ENCODE results near the gene PRDM4. TPM values are rescaled to one million over a fixed set of nuclear protein-coding genes. Genes with fewer than 3 reads are reported as not detected.

Gene PRDM4
- total and polyA plus RNA-seq, 2 of the 13 experiments (the other 11 are each of a cell fraction or from before 2014, with no cell fraction given) = 9.9 to 15.3 TPM

DNA sequence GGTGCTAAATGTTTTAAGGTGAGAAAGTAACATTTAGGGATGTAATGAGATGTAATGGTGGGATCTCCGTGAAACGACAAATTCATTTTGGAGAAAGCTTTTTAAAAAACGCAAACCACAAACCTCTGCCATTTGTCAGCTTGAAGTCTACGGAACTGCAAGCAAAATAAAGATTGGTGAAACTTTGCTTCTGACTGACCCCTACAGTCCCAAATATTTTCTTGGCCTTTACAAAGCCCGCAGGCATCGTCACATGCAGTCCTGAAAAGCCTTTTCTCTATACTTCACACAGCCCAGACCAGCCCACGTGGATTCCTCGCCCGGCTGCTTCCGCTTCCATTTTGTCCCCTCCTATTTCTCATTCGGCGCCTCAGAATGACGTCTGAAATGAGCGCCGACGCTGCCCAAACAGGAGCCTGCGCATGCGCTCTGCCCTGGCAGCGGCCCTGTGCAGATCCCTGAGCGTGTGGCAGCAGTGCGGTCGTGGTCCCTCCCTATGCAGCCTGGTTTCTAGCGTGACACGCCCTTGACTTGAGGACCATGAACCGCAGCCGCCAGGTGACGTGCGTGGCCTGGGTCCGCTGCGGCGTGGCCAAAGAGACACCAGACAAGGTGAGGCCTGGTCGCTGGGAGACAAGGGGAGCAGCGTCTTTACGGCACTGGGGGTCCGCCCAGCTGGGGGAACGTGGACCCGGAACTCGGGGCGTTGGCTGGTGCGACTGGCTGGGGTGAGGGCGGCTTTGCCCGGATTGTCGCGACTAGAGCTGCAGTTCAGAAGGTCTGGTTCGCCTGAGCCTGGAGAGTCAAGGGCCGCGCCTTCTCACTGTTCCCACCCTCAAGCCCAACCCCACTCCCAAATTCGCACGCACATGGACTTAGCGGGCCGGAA is 75.3 kb downstream of the PRDM4 start, which contains the start of gene PWP1 (continued):
- TF ChIP-seq, protein P1, sequence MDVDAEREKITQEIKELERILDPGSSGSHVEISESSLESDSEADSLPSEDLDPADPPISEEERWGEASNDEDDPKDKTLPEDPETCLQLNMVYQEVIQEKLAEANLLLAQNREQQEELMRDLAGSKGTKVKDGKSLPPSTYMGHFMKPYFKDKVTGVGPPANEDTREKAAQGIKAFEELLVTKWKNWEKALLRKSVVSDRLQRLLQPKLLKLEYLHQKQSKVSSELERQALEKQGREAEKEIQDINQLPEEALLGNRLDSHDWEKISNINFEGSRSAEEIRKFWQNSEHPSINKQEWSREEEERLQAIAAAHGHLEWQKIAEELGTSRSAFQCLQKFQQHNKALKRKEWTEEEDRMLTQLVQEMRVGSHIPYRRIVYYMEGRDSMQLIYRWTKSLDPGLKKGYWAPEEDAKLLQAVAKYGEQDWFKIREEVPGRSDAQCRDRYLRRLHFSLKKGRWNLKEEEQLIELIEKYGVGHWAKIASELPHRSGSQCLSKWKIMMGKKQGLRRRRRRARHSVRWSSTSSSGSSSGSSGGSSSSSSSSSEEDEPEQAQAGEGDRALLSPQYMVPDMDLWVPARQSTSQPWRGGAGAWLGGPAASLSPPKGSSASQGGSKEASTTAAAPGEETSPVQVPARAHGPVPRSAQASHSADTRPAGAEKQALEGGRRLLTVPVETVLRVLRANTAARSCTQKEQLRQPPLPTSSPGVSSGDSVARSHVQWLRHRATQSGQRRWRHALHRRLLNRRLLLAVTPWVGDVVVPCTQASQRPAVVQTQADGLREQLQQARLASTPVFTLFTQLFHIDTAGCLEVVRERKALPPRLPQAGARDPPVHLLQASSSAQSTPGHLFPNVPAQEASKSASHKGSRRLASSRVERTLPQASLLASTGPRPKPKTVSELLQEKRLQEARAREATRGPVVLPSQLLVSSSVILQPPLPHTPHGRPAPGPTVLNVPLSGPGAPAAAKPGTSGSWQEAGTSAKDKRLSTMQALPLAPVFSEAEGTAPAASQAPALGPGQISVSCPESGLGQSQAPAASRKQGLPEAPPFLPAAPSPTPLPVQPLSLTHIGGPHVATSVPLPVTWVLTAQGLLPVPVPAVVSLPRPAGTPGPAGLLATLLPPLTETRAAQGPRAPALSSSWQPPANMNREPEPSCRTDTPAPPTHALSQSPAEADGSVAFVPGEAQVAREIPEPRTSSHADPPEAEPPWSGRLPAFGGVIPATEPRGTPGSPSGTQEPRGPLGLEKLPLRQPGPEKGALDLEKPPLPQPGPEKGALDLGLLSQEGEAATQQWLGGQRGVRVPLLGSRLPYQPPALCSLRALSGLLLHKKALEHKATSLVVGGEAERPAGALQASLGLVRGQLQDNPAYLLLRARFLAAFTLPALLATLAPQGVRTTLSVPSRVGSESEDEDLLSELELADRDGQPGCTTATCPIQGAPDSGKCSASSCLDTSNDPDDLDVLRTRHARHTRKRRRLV (CRISPR knock-in tag; IDR thresholded peaks at IDR 0.05) = peak; percentile 72; the same call in 1 of the 2 replicates
- TF ChIP-seq PAF1 (CRISPR knock-in tag; IDR thresholded peaks at IDR 0.05) = no peak
- peak; percentile 64 for TF ChIP-seq SKI (IDR thresholded peaks at IDR 0.05; ENCODE audit: partially characterized antibody)
- TF ChIP-seq KLF6 (CRISPR knock-in tag; IDR thresholded peaks at IDR 0.05) = no peak; the same call in 1 of the 2 replicates
- TF ChIP-seq RNF2 (conservative IDR thresholded peaks at IDR 0.05; ENCODE audit: low read depth) = peak; percentile 62; the same call in 1 of the 2 replicates
- peak; percentile 71; the same call in 1 of the 2 replicates for TF ChIP-seq BCL6 (CRISPR knock-in tag; IDR thresholded peaks at IDR 0.05)
- no peak for TF ChIP-seq SNAPC5 (CRISPR knock-in tag; IDR thresholded peaks at IDR 0.05; ENCODE audit: borderline replicate concordance)
- peak; percentile 85 for TF ChIP-seq SRF (IDR thresholded peaks at IDR 0.05; ENCODE audit: low read depth, low read length)
- TF ChIP-seq, protein P2, sequence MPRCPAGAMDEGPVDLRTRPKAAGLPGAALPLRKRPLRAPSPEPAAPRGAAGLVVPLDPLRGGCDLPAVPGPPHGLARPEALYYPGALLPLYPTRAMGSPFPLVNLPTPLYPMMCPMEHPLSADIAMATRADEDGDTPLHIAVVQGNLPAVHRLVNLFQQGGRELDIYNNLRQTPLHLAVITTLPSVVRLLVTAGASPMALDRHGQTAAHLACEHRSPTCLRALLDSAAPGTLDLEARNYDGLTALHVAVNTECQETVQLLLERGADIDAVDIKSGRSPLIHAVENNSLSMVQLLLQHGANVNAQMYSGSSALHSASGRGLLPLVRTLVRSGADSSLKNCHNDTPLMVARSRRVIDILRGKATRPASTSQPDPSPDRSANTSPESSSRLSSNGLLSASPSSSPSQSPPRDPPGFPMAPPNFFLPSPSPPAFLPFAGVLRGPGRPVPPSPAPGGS (CRISPR knock-in tag; IDR thresholded peaks at IDR 0.05) = peak; percentile 86
- peak; percentile 82 for TF ChIP-seq ZNF337 (CRISPR knock-in tag; IDR thresholded peaks at IDR 0.05; ENCODE audit: borderline replicate concordance, low read depth)
- TF ChIP-seq, protein P3, sequence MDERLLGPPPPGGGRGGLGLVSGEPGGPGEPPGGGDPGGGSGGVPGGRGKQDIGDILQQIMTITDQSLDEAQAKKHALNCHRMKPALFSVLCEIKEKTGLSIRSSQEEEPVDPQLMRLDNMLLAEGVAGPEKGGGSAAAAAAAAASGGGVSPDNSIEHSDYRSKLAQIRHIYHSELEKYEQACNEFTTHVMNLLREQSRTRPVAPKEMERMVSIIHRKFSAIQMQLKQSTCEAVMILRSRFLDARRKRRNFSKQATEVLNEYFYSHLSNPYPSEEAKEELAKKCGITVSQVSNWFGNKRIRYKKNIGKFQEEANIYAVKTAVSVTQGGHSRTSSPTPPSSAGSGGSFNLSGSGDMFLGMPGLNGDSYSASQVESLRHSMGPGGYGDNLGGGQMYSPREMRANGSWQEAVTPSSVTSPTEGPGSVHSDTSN (CRISPR knock-in tag; IDR thresholded peaks at IDR 0.05) = 0 out of 2 replicates have a peak, but pooled peaks have one; percentile 9
- TF ChIP-seq ZNF672 (CRISPR knock-in tag; IDR thresholded peaks at IDR 0.05) = no peak
- TF ChIP-seq KAT2B (IDR thresholded peaks at IDR 0.05; ENCODE audit: borderline replicate concordance, low read depth, low read length) = no peak
- no peak for TF ChIP-seq NFATC3 (CRISPR knock-in tag; IDR thresholded peaks at IDR 0.05)
- peak; percentile 92 for TF ChIP-seq ZNF234 (CRISPR knock-in tag; conservative IDR thresholded peaks at IDR 0.05)
- TF ChIP-seq NCOR1 (IDR thresholded peaks at IDR 0.05; ENCODE audit: borderline replicate concordance, low read length) = peak; percentile 42; the same call in 1 of the 2 replicates
- TF ChIP-seq ZNF747 (CRISPR knock-in tag; IDR thresholded peaks at IDR 0.05; ENCODE audit: borderline replicate concordance) = peak; percentile 29; the same call in 1 of the 2 replicates
- TF ChIP-seq RAD21 (CRISPR knock-in tag; IDR thresholded peaks at IDR 0.05) = 0 out of 2 replicates have a peak, but pooled peaks have one; percentile 12
- TF ChIP-seq TSC22D2 (CRISPR knock-in tag; IDR thresholded peaks at IDR 0.05; ENCODE audit: borderline replicate concordance) = peak; percentile 81; the same call in 1 of the 2 replicates
- TF ChIP-seq ISX (CRISPR knock-in tag; conservative IDR thresholded peaks at IDR 0.05) = no peak
